AG04450 (cell line): ENCODE data around the gene CCDC83. TPM values are rescaled to one million over a fixed set of nuclear protein-coding genes. Genes with fewer than 3 reads are reported as not detected.

Experiments
- CTCF ChIA-PET: fragments of 300-600, 350-600 bp; formaldehyde crosslinking; extraction: SDS; loops from one replicate; lab custom pipeline; 2022; ENCODE audit warnings: antibody characterized with exemption, inconsistent platforms; lab: Charles Lee
- POLR2A ChIA-PET: fragments of 350-600 bp; formaldehyde crosslinking; extraction: SDS; loops from one replicate; lab custom pipeline; 2021; ENCODE audit warnings: antibody characterized with exemption, inconsistent platforms; lab: Yijun Ruan, JAX
- DNase-seq: peaks from one replicate; pipeline ENCODE4 v3.0.0-alpha.2; 2011; ENCODE audit warnings: low read depth, low spot score
- H3K27ac ChIP-seq: one replicate; pipeline ENCODE4 v1.5.1; 2012; ENCODE audit warnings: low read depth, low read length, control low read depth
- H3K27me3 ChIP-seq: one replicate; pipeline ENCODE4 v1.6.0; 2012; ENCODE audit warnings: low read length; ENCODE audit not compliant: control insufficient read depth, insufficient read depth
- H3K4me3 ChIP-seq: 2 replicates; pipeline ENCODE4 v1.5.1; 2011; ENCODE audit warnings: mild to moderate bottlenecking, low read depth, low read length, control low read depth
- H3K9me3 ChIP-seq: 2 replicates; pipeline ENCODE4 v1.5.1; 2012; ENCODE audit warnings: low read length; ENCODE audit not compliant: control insufficient read depth, insufficient read depth
- polyA plus RNA-seq: library from polyadenylated mRNA; depleted of rRNA; stranded (reverse); fragments of >200 nt; gene quantifications from 2 replicates; pipeline ENCODE4 v1.2.3, GENCODE V29; 2011
- TF ChIP-seq, protein P1 (sequence below): IDR thresholded peaks from 2 replicates; pipeline ENCODE4 v1.5.1; 2011; ENCODE audit warnings: low read depth, low read length, control low read depth, inconsistent platforms

Gene CCDC83
- polyA plus RNA-seq, 1 experiment: not detected

DNA sequence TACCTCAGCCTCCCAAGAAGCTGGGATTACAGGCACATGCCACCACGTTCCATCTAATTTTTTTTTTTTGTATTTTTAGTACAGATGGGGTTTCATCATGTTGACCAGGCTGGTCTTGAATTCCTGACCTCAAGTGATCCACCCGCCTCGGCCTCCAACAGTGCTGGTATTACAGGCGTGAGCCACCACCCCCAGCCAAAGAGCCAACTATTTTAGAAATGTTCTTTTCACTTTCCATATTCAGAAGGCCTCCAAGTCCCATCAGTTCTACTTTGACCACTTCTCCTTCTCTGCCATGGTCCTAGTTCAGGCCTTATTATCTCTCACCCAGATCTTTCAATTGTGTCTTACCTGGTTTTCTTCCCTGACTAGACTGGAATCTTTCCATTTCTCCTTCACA is 48.2 kb downstream of the CCDC83 start:
- Histone ChIP-seq H3K4me3 (no peak overlapping the region), H3K9me3 (no peaks in the 10 kb centered on the region), H3K27ac (no peak overlapping the region), H3K27me3 (no peaks in the 10 kb centered on the region)
- TF ChIP-seq, protein P1, sequence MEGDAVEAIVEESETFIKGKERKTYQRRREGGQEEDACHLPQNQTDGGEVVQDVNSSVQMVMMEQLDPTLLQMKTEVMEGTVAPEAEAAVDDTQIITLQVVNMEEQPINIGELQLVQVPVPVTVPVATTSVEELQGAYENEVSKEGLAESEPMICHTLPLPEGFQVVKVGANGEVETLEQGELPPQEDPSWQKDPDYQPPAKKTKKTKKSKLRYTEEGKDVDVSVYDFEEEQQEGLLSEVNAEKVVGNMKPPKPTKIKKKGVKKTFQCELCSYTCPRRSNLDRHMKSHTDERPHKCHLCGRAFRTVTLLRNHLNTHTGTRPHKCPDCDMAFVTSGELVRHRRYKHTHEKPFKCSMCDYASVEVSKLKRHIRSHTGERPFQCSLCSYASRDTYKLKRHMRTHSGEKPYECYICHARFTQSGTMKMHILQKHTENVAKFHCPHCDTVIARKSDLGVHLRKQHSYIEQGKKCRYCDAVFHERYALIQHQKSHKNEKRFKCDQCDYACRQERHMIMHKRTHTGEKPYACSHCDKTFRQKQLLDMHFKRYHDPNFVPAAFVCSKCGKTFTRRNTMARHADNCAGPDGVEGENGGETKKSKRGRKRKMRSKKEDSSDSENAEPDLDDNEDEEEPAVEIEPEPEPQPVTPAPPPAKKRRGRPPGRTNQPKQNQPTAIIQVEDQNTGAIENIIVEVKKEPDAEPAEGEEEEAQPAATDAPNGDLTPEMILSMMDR: no peak
- CTCF ChIA-PET: no interaction called here
- POLR2A ChIA-PET: no interaction called here
- no peak for DNase-seq

- ChIA-PET CTCF (no interaction called here), POLR2A (no interaction called here)
- Histone ChIP-seq H3K27me3 (no peaks in the 10 kb centered on the region), H3K9me3 (no peaks in the 10 kb centered on the region), H3K27ac (no peak overlapping the region), H3K4me3 (no peak overlapping the region)
- DNase-seq: no peak
- TF ChIP-seq, protein P1: no peak
Measured at GRCh38 chr11:85903811-85904210, 48.6 kb downstream of the CCDC83 start.

GRCh38 chr11:85912414-85912813 is 57.2 kb downstream of the CCDC83 start:
- Histone ChIP-seq H3K4me3 (no peak overlapping the region), H3K9me3 (peaks cover 4% of the 10 kb centered on the region; the same call in 1 of the 2 replicates), H3K27me3 (peaks cover 7% of the 10 kb centered on the region), H3K27ac (no peak overlapping the region)
- TF ChIP-seq, protein P1: no peak
- CTCF ChIA-PET: no interaction called here
- POLR2A ChIA-PET: no interaction called here
- DNase-seq: no peak

DNA sequence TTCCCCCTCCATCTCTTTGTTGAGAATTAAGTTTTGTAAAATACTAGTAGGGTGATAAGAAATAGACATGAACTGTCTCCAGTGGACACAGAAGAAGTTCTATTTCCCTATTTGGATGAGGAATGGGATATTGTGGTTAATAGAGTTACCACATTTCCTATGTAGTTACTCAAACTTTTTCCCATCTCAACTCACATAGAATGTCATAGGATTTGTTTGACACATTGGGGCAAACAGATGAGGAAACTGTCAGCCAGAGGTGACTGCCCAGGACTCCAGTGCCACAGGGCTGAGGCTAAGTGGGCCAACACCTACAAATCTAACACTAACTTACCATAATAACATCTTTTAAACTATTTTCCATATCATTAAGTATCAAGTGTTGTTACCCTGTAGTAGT is 58.3 kb downstream of the CCDC83 start:
- ChIA-PET CTCF (no interaction called here), POLR2A (no interaction called here)
- Histone ChIP-seq H3K27me3 (peaks cover 7% of the 10 kb centered on the region), H3K9me3 (peaks cover 4% of the 10 kb centered on the region; the same call in 1 of the 2 replicates), H3K4me3 (no peak overlapping the region), H3K27ac (no peak overlapping the region)
- TF ChIP-seq, protein P1: no peak
- DNase-seq: no peak

GRCh38 chr11:85914425-85914824 is 59.2 kb downstream of the CCDC83 start:
- CTCF ChIA-PET: no interaction called here

More at GRCh38 chr11:85914425-85914824, 59.2 kb downstream of the CCDC83 start:
- POLR2A ChIA-PET: no interaction called here
- Histone ChIP-seq H3K9me3 (peaks cover 4% of the 10 kb centered on the region; the same call in 1 of the 2 replicates), H3K27ac (no peak overlapping the region), H3K4me3 (no peak overlapping the region), H3K27me3 (peaks cover 7% of the 10 kb centered on the region)
- no peak for DNase-seq
- TF ChIP-seq, protein P1: no peak
